PFSK-1 (cell line): ENCODE data around the gene FLT4.

Experiments used
- POLR2AphosphoS5 ChIP-seq: IDR thresholded peaks from 2 replicates; pipeline ENCODE4 v1.6.1; 2012; ENCODE audit warnings: low read depth, mild to moderate bottlenecking, control low read depth, low read length, moderate library complexity
- SIN3A ChIP-seq: IDR thresholded peaks from 2 replicates; pipeline ENCODE4 v1.6.1; 2012; ENCODE audit warnings: mild to moderate bottlenecking, low read length, moderate library complexity, borderline replicate concordance; ENCODE audit not compliant: insufficient read depth
- TAF1 ChIP-seq: IDR thresholded peaks from 2 replicates; pipeline ENCODE4 v1.6.1; 2012; ENCODE audit warnings: low read length, control low read depth, borderline replicate concordance; ENCODE audit not compliant: insufficient read depth

GRCh38 chr5:180625791-180626660 is 23.4 kb downstream of the FLT4 start:
- TF ChIP-seq SIN3A (no peak), POLR2AphosphoS5 (no peak), TAF1 (no peak)
